Mucosa of stomach (tissue), 1 donor: ENCODE data around the gene NME8.
A peak's percentile ranks its signal among the peaks of the same experiment; 100 is the strongest.

Source experiments
- H3K27me3 ChIP-seq: one replicate; pipeline ENCODE4 v1.7.0; 2013; ENCODE audit warnings: mild to moderate bottlenecking, low read length; ENCODE audit not compliant: control insufficient read depth, insufficient read depth
- H3K36me3 ChIP-seq: one replicate; pipeline ENCODE4 v1.7.0; 2013; ENCODE audit warnings: low read length; ENCODE audit not compliant: control insufficient read depth, insufficient read depth
- H3K4me1 ChIP-seq: one replicate; pipeline ENCODE4 v1.7.0; 2013; ENCODE audit warnings: mild to moderate bottlenecking, low read length; ENCODE audit not compliant: control insufficient read depth, insufficient read depth
- H3K4me3 ChIP-seq: one replicate; pipeline ENCODE4 v1.7.0; 2013; ENCODE audit warnings: low read length
- H3K9ac ChIP-seq: one replicate; pipeline ENCODE4 v1.7.0; 2013; ENCODE audit warnings: mild to moderate bottlenecking, low read length, moderate library complexity
- H3K9me3 ChIP-seq: one replicate; pipeline ENCODE4 v1.7.0; 2013; ENCODE audit warnings: mild to moderate bottlenecking, low read length, moderate library complexity; ENCODE audit not compliant: control insufficient read depth
- donor health status: Pancreatic carcinoma.

Gene NME8

DNA sequence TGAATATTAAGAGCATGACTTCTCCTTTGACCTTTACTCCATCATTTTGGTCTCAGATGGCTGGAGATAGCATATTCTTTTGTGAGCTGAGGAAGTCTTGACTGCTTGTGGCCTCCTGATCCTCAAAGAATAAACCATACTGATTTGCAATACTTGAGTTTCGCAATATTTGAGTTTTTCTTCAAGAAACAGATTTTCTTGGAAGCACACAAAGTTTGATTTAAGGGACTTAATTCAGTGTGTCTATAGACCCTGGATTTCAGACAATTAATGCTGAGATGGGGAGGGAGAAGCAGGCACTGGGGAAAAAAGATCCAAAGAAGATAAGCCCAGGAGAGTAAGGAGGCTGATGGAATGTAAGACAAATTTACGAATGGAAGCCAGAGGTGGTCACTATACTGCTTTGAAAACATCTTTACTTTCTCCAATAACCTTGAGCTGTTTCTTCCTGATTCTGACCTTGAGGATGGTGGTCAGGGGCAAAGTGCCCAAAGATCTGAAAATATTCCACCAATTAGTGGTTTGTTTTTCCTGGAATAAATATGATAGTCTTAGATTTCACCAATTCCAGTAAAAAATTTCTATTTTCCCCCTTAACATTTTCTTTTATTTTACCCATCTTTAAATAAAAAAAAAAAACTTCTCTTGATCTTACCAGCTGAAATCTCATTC, 79.5 kb downstream of the NME8 start:
- Histone ChIP-seq H3K27me3 (no peaks in the 10 kb centered on the region), H3K4me3 (no peak overlapping the region), H3K9ac (no peak overlapping the region), H3K36me3 (no peaks in the 10 kb centered on the region), H3K4me1 (no peaks in the 10 kb centered on the region), H3K9me3 (no peaks in the 10 kb centered on the region)

- Histone ChIP-seq H3K36me3 (no peaks in the 10 kb centered on the region), H3K9me3 (no peaks in the 10 kb centered on the region), H3K4me3 (no peak overlapping the region), H3K4me1 (no peaks in the 10 kb centered on the region), H3K9ac (no peak overlapping the region), H3K27me3 (no peaks in the 10 kb centered on the region)
Observed at GRCh38 chr7:37928878-37929277, 80.5 kb downstream of the NME8 start.

DNA sequence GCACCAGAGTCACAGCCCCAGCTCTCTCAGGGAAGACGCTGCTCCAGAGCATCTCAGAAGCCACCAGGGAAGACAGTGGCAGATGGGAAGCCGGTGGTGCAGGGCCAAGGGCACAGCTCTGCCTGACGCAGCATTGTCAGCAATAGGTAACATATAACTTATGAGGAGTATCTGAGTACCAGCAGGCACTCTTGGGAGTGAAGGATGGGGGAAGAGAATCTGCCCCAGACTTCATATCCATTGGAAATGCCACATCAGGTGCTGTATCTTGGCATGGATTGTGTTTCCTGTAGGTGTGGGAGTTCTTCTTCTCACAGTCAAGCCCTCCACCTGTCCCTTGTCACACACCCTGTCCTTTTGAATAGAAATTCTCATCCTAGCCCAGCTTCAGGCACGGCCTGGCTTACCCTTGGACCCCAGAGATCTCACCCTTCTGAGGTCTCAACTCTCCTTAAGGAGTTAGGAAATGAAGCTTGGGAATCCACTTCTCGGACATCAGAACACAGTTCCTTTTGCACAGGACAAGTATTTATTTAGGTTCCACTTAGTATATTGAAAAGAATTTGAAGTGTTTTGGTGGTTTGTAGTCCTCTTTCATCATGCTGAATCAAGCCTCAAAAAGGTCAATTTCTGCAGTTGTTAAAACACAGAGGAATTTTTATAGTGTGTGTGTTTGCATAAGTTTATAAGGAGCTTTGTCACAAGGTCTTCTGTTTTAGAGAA, 82.0 kb downstream of the NME8 start:
- Histone ChIP-seq H3K9me3 (no peaks in the 10 kb centered on the region), H3K4me1 (no peaks in the 10 kb centered on the region), H3K27me3 (no peaks in the 10 kb centered on the region)

DNA sequence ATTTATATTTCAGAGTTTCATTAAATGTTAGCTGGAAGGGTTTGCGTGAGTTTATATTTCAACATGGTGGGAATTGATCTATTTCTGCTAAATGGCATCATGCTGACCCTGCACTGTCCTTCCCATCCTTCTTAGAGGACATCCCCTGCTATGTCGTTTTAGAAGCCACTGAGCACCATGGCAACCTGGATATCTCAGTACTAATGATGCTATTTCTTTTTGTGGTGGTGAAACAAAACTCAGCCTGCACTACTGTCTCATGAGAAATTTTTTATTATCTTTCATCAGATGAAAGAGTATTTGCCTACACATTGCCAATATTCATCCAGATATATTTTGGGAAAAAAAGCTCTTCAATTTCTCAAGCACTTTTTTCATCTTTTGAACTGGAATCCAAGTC, 84.1 kb downstream of the NME8 start:
- H3K4me3 ChIP-seq, result no peak overlapping the region
- H3K36me3 ChIP-seq, result no peaks in the 10 kb centered on the region
- H3K27me3 ChIP-seq, result no peaks in the 10 kb centered on the region
- H3K9ac ChIP-seq, result no peak overlapping the region
- H3K4me1 ChIP-seq, result no peaks in the 10 kb centered on the region
- H3K9me3 ChIP-seq, result no peaks in the 10 kb centered on the region

More for the DNA sequence above, 82.0 kb downstream of the NME8 start:
- Histone ChIP-seq H3K9ac (no peak overlapping the region), H3K4me3 (no peak overlapping the region), H3K36me3 (no peaks in the 10 kb centered on the region)

- Histone ChIP-seq H3K4me3 (no peak overlapping the region), H3K9ac (no peak overlapping the region), H3K9me3 (no peaks in the 10 kb centered on the region)
Observed at GRCh38 chr7:37933018-37933566, 84.7 kb downstream of the NME8 start.

DNA sequence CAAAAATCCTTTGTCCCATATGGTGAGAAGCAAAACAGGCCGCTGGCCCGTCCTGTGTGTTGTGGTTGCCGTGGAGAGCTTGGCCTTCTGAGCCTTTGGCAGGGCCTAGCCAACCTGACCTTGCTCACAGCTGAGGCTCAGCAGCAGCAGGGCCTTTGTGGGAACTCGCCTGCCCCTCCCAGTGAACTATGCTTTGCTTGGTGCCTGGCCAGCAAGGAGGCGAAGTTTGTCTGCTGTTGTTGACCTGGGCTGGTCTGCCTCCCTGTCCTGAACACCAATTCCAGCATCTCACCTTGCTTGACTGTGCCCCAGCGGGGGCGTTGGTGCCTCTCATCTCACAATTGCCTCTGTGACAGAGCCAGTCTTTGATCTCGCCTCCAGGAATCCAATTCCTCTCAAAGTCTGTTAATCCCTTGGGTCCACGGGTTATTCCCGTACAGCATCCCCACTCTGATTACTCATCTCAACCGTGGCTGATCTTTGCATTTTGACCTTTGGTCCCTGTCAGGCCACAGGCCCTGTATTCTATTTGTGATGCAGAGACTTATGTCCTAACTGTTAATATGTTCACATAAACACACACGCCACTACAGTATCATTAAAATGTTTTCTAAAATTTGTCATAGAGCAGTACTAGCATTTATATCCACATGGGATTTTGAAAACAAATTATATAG, 94.7 kb downstream of the NME8 start:
- Histone ChIP-seq H3K4me3 (no peak overlapping the region), H3K4me1 (peaks cover 15% of the 10 kb centered on the region)

More at GRCh38 chr7:37933018-37933566, 84.7 kb downstream of the NME8 start:
- Histone ChIP-seq H3K4me1 (no peaks in the 10 kb centered on the region), H3K36me3 (no peaks in the 10 kb centered on the region), H3K27me3 (no peaks in the 10 kb centered on the region)

GRCh38 chr7:37943905-37944736, 95.7 kb downstream of the NME8 start:
- H3K4me1 ChIP-seq, result peaks cover 15% of the 10 kb centered on the region
- H3K9me3 ChIP-seq, result no peaks in the 10 kb centered on the region
- H3K36me3 ChIP-seq, result no peaks in the 10 kb centered on the region
- no peaks in the 10 kb centered on the region for H3K27me3 ChIP-seq
- no peak overlapping the region for H3K9ac ChIP-seq
- no peak overlapping the region for H3K4me3 ChIP-seq

More for the DNA sequence above, 94.7 kb downstream of the NME8 start:
- peak overlapping the region; percentile 25 for H3K9ac ChIP-seq
- H3K27me3 ChIP-seq, result no peaks in the 10 kb centered on the region
- no peaks in the 10 kb centered on the region for H3K9me3 ChIP-seq
- no peaks in the 10 kb centered on the region for H3K36me3 ChIP-seq

- Histone ChIP-seq H3K4me1 (peaks cover 15% of the 10 kb centered on the region), H3K27me3 (no peaks in the 10 kb centered on the region), H3K9ac (no peak overlapping the region)
Observed at GRCh38 chr7:37944737-37945054, 96.3 kb downstream of the NME8 start.

DNA sequence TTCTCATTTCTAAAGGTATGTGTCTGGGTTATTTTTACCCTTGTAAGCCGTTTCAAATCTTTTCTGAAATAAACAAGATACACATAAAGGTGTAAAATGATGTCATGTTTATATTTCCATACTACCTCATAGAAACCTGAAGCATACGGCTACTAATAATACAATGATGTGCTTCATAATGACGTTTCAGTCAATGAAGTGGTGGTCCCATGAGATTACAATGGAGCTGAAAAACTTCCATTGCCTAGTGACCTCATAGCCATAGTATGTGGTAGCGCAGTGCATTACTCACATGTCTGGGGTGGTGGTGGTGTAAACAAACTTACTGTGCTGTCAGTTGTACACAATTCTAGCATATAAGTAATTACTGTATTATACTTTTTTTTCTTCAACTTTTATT, 96.9 kb downstream of the NME8 start:
- Histone ChIP-seq H3K9me3 (no peaks in the 10 kb centered on the region), H3K36me3 (no peaks in the 10 kb centered on the region), H3K4me3 (no peak overlapping the region), H3K4me1 (peaks cover 15% of the 10 kb centered on the region), H3K27me3 (no peaks in the 10 kb centered on the region), H3K9ac (no peak overlapping the region)

More at GRCh38 chr7:37944737-37945054, 96.3 kb downstream of the NME8 start:
- Histone ChIP-seq H3K36me3 (no peaks in the 10 kb centered on the region), H3K9me3 (no peaks in the 10 kb centered on the region), H3K4me3 (no peak overlapping the region)

DNA sequence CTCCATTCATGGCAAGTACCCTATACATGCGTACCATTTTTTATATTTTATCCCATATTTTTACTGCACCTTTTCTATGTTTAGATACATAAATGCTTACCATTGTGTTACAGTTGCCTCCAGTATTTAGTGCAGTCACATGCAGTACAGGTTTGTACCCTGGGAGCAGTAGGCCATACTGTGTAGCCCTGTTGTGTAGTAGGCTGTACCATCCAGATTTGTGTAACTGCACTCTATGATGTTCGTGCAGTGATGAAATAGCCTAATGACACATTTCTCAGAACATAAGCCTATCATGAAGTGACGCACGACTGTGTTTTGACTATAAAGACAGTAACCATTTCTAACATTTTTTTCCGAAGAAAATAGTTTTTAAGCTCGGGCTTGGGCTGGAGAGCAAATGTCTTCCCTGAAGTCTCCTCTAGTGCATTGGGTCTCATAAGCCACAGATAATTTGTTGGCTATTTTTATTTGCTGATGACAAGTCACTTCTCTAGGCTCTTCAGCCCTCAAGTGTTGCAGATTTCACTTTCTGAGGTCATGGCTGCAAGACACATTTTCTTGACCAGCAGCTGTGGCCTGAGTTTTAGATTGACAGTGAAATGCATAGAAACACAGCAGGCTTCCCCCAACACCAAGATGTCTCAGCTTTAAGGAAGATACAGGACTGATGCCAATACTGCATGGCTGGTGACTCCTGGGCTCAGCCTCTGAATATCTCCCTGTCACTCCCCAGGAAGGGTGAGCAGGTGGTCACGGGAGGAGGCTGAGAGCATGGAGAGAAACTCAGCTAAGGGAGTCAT, 98.9 kb downstream of the NME8 start:
- Histone ChIP-seq H3K9me3 (no peaks in the 10 kb centered on the region), H3K27me3 (no peaks in the 10 kb centered on the region), H3K36me3 (no peaks in the 10 kb centered on the region)

DNA sequence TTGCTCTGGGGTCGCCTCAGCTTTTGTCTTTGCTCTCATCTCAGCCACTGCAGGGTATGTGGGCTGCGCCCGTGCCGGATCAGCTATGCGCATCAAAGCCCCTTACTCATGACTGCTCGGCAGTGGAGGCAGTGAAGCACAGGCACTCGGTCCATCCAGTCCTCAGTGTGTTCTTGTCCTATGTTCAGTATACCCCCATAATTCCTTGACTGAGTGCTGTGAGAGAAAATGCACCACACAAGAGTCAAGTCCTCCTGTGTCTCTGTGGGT, 99.5 kb downstream of the NME8 start:
- Histone ChIP-seq H3K27me3 (no peaks in the 10 kb centered on the region), H3K9ac (no peak overlapping the region)

More for the DNA sequence above, 98.9 kb downstream of the NME8 start:
- Histone ChIP-seq H3K4me1 (peaks cover 15% of the 10 kb centered on the region), H3K9ac (no peak overlapping the region), H3K4me3 (no peak overlapping the region)

More for the DNA sequence above, 99.5 kb downstream of the NME8 start:
- no peaks in the 10 kb centered on the region for H3K9me3 ChIP-seq
- no peaks in the 10 kb centered on the region for H3K36me3 ChIP-seq
- H3K4me1 ChIP-seq, result peaks cover 11% of the 10 kb centered on the region
- no peak overlapping the region for H3K4me3 ChIP-seq
